Measurements from ENCODE around the gene HDAC5. TPM values are rescaled to one million over a fixed set of nuclear protein-coding genes. Genes with fewer than 3 reads are reported as not detected.

Gene HDAC5
- total RNA-seq, 2 experiments from 2014 or later, result 31.4 to 41.5 TPM

- no peak for DNase-seq (ENCODE audit: low spot score)
- POLR2A ChIA-PET, result no interaction called here
- H2AFZ ChIP-seq (ENCODE audit: low read length), result no peak overlapping the region
Measured at GRCh38 chr17:44115585-44116415, 7.6 kb downstream of the HDAC5 start.

GRCh38 chr17:44113868-44114840, 9.3 kb downstream of the HDAC5 start:
- DNase-seq (ENCODE audit: low spot score), result no peak
- intact Hi-C loops (cut with micrococcal nuclease; ENCODE audit: unreplicated experiment), result no loop called here
- Histone ChIP-seq H3K27ac (ENCODE audit: low read depth, low read length, poor library complexity, severe bottlenecking) (no peak overlapping the region), H3K4me3 (ENCODE audit: low read depth, low read length, poor library complexity, severe bottlenecking) (no peak overlapping the region), H3K79me2 (ENCODE audit: insufficient read depth, low read depth, low read length) (no peaks in the 10 kb centered on the region), H3K9me2 (ENCODE audit: insufficient read depth, low read length) (no peaks in the 10 kb centered on the region), H4K20me1 (ENCODE audit: insufficient read depth, low read length) (no peaks in the 10 kb centered on the region; the same call in 1 of the 2 replicates), H3K9me3 (ENCODE audit: low read length) (no peaks in the 10 kb centered on the region), H3K4me1 (ENCODE audit: insufficient read depth, low read length, poor library complexity, severe bottlenecking) (peaks cover 26% of the 10 kb centered on the region), H3K4me2 (ENCODE audit: low read length) (no peak overlapping the region), H2AFZ (ENCODE audit: low read length) (no peak overlapping the region), H3K36me3 (ENCODE audit: insufficient read depth, low read length) (peaks cover 9% of the 10 kb centered on the region)
- ChIA-PET POLR2A (no interaction called here), CTCF (ENCODE audit: unreplicated experiment) (interaction anchor here (0.5 kb wide), 1 partner anchor 8 kb away, joined by 5 read pairs; no protein-coding TSS in a partner anchor)
- no peak for TF ChIP-seq CTCF (conservative IDR thresholded peaks at IDR 0.05; ENCODE audit: low read length)
- no peak for TF ChIP-seq EZH2phosphoT487 (IDR thresholded peaks at IDR 0.05; ENCODE audit: borderline replicate concordance, low read depth, low read length)
- no TSS peak for BruUV-seq (replicated peaks)

More at GRCh38 chr17:44115585-44116415, 7.6 kb downstream of the HDAC5 start:
- Histone ChIP-seq H3K79me2 (ENCODE audit: insufficient read depth, low read depth, low read length) (no peaks in the 10 kb centered on the region), H3K4me3 (ENCODE audit: low read depth, low read length, poor library complexity, severe bottlenecking) (no peak overlapping the region), H3K9me2 (ENCODE audit: insufficient read depth, low read length) (no peaks in the 10 kb centered on the region), H3K36me3 (ENCODE audit: insufficient read depth, low read length) (peaks cover 5% of the 10 kb centered on the region; the same call in 1 of the 2 replicates), H4K20me1 (ENCODE audit: insufficient read depth, low read length) (no peaks in the 10 kb centered on the region; the same call in 1 of the 2 replicates), H3K27ac (ENCODE audit: low read depth, low read length, poor library complexity, severe bottlenecking) (no peak overlapping the region), H3K4me1 (ENCODE audit: insufficient read depth, low read length, poor library complexity, severe bottlenecking) (peaks cover 20% of the 10 kb centered on the region), H3K9me3 (ENCODE audit: low read length) (no peaks in the 10 kb centered on the region), H3K4me2 (ENCODE audit: low read length) (no peak overlapping the region)
- BruUV-seq (replicated peaks), result no TSS peak
- TF ChIP-seq EZH2phosphoT487 (IDR thresholded peaks at IDR 0.05; ENCODE audit: borderline replicate concordance, low read depth, low read length) (no peak), CTCF (conservative IDR thresholded peaks at IDR 0.05; ENCODE audit: low read length) (peak; percentile 80)
- CTCF ChIA-PET (ENCODE audit: unreplicated experiment), result no interaction called here
- intact Hi-C loops (cut with micrococcal nuclease; ENCODE audit: unreplicated experiment), result no loop called here

Data from OCI-LY7 (cell line).